ENCODE measurements around the gene SEMA3F.

DNA sequence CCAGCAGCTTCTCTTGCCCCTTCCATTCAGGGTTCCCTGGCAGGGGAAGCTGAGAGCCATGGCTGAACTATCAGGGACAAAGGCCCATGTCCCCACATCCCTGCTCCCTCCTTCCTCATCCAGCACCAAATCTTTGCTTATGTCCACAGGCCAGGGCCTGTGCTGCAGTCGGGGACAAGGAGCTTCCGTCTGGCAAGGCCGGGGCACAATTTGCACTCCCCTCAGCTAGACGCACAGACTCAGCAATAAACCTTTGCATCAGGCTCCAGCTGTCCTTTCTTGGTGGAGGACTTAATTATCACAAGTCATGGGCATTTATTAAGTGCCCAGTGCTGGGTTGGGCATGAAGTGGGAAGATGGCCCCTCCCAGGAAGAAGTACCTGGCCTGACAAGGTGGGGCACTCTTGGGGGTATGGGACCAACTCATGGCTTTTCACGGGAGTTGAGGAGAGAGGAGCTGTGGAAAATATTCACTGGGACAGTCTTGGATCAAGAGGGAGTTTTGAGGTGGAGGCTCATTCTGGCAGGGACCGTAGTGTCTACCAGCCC, 41.2 kb downstream of the SEMA3F start:
- TF ChIP-seq POLR2A (IDR thresholded peaks at IDR 0.05) (no peak), EP300 (IDR thresholded peaks at IDR 0.05) (no peak)
- TF ChIP-seq, protein P1, sequence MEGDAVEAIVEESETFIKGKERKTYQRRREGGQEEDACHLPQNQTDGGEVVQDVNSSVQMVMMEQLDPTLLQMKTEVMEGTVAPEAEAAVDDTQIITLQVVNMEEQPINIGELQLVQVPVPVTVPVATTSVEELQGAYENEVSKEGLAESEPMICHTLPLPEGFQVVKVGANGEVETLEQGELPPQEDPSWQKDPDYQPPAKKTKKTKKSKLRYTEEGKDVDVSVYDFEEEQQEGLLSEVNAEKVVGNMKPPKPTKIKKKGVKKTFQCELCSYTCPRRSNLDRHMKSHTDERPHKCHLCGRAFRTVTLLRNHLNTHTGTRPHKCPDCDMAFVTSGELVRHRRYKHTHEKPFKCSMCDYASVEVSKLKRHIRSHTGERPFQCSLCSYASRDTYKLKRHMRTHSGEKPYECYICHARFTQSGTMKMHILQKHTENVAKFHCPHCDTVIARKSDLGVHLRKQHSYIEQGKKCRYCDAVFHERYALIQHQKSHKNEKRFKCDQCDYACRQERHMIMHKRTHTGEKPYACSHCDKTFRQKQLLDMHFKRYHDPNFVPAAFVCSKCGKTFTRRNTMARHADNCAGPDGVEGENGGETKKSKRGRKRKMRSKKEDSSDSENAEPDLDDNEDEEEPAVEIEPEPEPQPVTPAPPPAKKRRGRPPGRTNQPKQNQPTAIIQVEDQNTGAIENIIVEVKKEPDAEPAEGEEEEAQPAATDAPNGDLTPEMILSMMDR (IDR thresholded peaks at IDR 0.05), result no peak

Measured in ovary (tissue), 3 donors.